ENCODE results near the gene DCUN1D2.

GRCh38 chr13:113539176-113539575 is 48.7 kb upstream of the DCUN1D2 start:
- TF ChIP-seq CTCF (IDR thresholded peaks at IDR 0.05), result no peak
- TF ChIP-seq POLR2A (IDR thresholded peaks at IDR 0.05), result no peak
- no peak for TF ChIP-seq POLR2AphosphoS5 (IDR thresholded peaks at IDR 0.05)
- no peak for TF ChIP-seq EP300 (IDR thresholded peaks at IDR 0.05; ENCODE audit: low read depth)

All from transverse colon (tissue), 4 donors.